H1 (cell line): ENCODE results near the gene CAPG. TPM values are rescaled to one million over a fixed set of nuclear protein-coding genes. Genes with fewer than 3 reads are reported as not detected.

Experiments
- ASH2L ChIP-seq: fragments of 200-600, 300-600 bp; sonication (generic); IDR thresholded peaks from one replicate; pipeline ENCODE4 v1.7.1; 2017; ENCODE audit warnings: low read length
- BACH1 ChIP-seq: IDR thresholded peaks from 2 replicates; pipeline ENCODE4 v1.6.1; 2012; ENCODE audit warnings: low read length, improper control_type of control experiment
- BRCA1 ChIP-seq: IDR thresholded peaks from 2 replicates; pipeline ENCODE4 v1.6.1; 2012; ENCODE audit warnings: low read depth, low read length, improper control_type of control experiment
- CBX8 ChIP-seq: fragments of 300-800, 300-1000 bp; sonication (generic); IDR thresholded peaks from 2 replicates; pipeline ENCODE4 v1.7.1; 2016; ENCODE audit warnings: low read depth, low read length, borderline replicate concordance
- CEBPB ChIP-seq: IDR thresholded peaks from 2 replicates; pipeline ENCODE4 v1.6.1; 2012; ENCODE audit warnings: low read depth, low read length
- CHD2 ChIP-seq: IDR thresholded peaks from 2 replicates; pipeline ENCODE4 v1.6.1; 2012; ENCODE audit warnings: low read length, improper control_type of control experiment
- E2F6 ChIP-seq: IDR thresholded peaks from 2 replicates; pipeline ENCODE4 v1.6.1; 2012; ENCODE audit warnings: inconsistent platforms
- EGR1 ChIP-seq: IDR thresholded peaks from 2 replicates; pipeline ENCODE4 v1.6.1; 2011; ENCODE audit warnings: low read depth, low read length, borderline replicate concordance
- FOSL1 ChIP-seq: IDR thresholded peaks from 2 replicates; pipeline ENCODE4 v1.6.1; 2011; ENCODE audit warnings: mild to moderate bottlenecking, low read depth, low read length, moderate library complexity; ENCODE audit not compliant: insufficient read depth
- GABPA ChIP-seq: IDR thresholded peaks from 2 replicates; pipeline ENCODE4 v1.6.1; 2011; ENCODE audit warnings: mild to moderate bottlenecking, low read length, moderate library complexity, borderline replicate concordance; ENCODE audit not compliant: insufficient read depth
- GTF2F1 ChIP-seq: IDR thresholded peaks from 2 replicates; pipeline ENCODE4 v1.6.1; 2012; ENCODE audit warnings: low read depth, low read length, improper control_type of control experiment, borderline replicate concordance
- HDAC2 ChIP-seq, 2 experiments: fragments of 300-600 bp in 1 of 2; sonication (generic) in 1 of 2; IDR thresholded peaks; 2 replicates each; pipeline ENCODE4 v1.6.1; 2011 to 2012; ENCODE audit warnings: low read depth in 2 of 2, low read length in 2 of 2, mild to moderate bottlenecking in 2 of 2, moderate library complexity in 2 of 2, borderline replicate concordance in 1 of 2, inconsistent platforms in 1 of 2
- JUND ChIP-seq: IDR thresholded peaks from 2 replicates; pipeline ENCODE4 v1.6.1; 2011; ENCODE audit warnings: mild to moderate bottlenecking, improper control_type of control experiment, low read length
- KDM1A ChIP-seq: fragments of 200-600, 300-600 bp; sonication (generic); IDR thresholded peaks from 2 replicates; pipeline ENCODE4 v1.7.1; 2016; ENCODE audit warnings: mild to moderate bottlenecking, low read length, borderline replicate concordance
- KDM4A ChIP-seq: IDR thresholded peaks from one replicate; pipeline ENCODE4 v1.7.1; 2012; ENCODE audit warnings: low read depth, mild to moderate bottlenecking, moderate library complexity, low read length, inconsistent platforms; ENCODE audit not compliant: severe bottlenecking
- PHF8 ChIP-seq: fragments of 200-600 bp; sonication (generic); conservative IDR thresholded peaks from 2 replicates; pipeline ENCODE4 v1.7.1; 2012; ENCODE audit warnings: low read depth, mild to moderate bottlenecking, inconsistent platforms, low read length, moderate library complexity
- RNF2 ChIP-seq: fragments of 200-900, 300-1000 bp; sonication (generic); IDR thresholded peaks from 2 replicates; pipeline ENCODE4 v1.7.1; 2016; ENCODE audit warnings: borderline replicate concordance, low read depth, mild to moderate bottlenecking, antibody characterized with exemption, low read length; ENCODE audit not compliant: poor library complexity, severe bottlenecking; ENCODE audit errors: missing control alignments
- SUZ12 ChIP-seq: fragments of 200-600 bp; sonication (generic); IDR thresholded peaks from 2 replicates; pipeline ENCODE4 v1.6.1; 2012; ENCODE audit warnings: mild to moderate bottlenecking, inconsistent platforms, low read length, moderate library complexity, mixed read lengths
- TAF1 ChIP-seq: IDR thresholded peaks from 2 replicates; pipeline ENCODE4 v1.6.1; 2011; ENCODE audit warnings: mild to moderate bottlenecking, low read depth, low read length
- polyA plus RNA-seq, 7 experiments: library from polyadenylated mRNA; depleted of rRNA in 3 of 7; stranded (reverse) in 5 of 7; unstranded in 2 of 7; fragments of >200 nt in 5 of 7; fragments of 200-250 nt in 2 of 7; gene quantifications; 1 replicate in 5 of 7; 2 replicates in 1 of 7; 4 replicates in 1 of 7; pipeline versions ENCODE4 v1.2.1 to v1.2.3, GENCODE V29; 2011 to 2013; ENCODE audit warnings: missing spikeins in 2 of 7, mixed read lengths in 2 of 7
- total RNA-seq: library from RNA; stranded (reverse); fragmentation: NEBNext Ultra II Directional; extraction: Animal tissue kit (Norgen Biotek cat#: 25700); gene quantifications from 2 replicates; pipeline ENCODE4 v1.2.1, GENCODE V29; 2021
- TF ChIP-seq, protein P1 (sequence below), 3 experiments: IDR thresholded peaks; 1 replicate in 2 of 3; 2 replicates in 1 of 3; pipeline versions ENCODE4 v1.5.1 to v1.6.1; 2011; ENCODE audit warnings: low read length in 3 of 3, mild to moderate bottlenecking in 3 of 3, inconsistent platforms in 2 of 3, low read depth in 1 of 3, moderate library complexity in 1 of 3; ENCODE audit not compliant: insufficient read depth in 1 of 3; ENCODE audit errors: control extremely low read depth in 1 of 3

The CAPG gene
- total and polyA plus RNA-seq, 2 of the 8 experiments (the other 6 are each of a cell fraction or from before 2014, with no cell fraction given) = 80.5 to 89.0 TPM

GRCh38 chr2:85430752-85431569 is 20.8 kb upstream of the CAPG start (continued):
- TF ChIP-seq HDAC2 (IDR thresholded peaks at IDR 0.05; ENCODE audit: borderline replicate concordance in 1 of 2, low read depth in 2 of 2, low read length in 2 of 2) (no peak), TAF1 (peak; percentile 20; the same call in 1 of the 2 replicates), SUZ12 (no peak), KDM1A (no peak), E2F6 (no peak), CEBPB (no peak), ASH2L (peak; percentile 55), KDM4A (peak; percentile 71), GABPA (no peak), BRCA1 (no peak), CHD2 (no peak), CBX8 (no peak), PHF8 (no peak), EGR1 (peak; percentile 48; the same call in 1 of the 2 replicates), JUND (no peak), BACH1 (no peak), FOSL1 (no peak), GTF2F1 (no peak), RNF2 (no peak)
- TF ChIP-seq, protein P1, sequence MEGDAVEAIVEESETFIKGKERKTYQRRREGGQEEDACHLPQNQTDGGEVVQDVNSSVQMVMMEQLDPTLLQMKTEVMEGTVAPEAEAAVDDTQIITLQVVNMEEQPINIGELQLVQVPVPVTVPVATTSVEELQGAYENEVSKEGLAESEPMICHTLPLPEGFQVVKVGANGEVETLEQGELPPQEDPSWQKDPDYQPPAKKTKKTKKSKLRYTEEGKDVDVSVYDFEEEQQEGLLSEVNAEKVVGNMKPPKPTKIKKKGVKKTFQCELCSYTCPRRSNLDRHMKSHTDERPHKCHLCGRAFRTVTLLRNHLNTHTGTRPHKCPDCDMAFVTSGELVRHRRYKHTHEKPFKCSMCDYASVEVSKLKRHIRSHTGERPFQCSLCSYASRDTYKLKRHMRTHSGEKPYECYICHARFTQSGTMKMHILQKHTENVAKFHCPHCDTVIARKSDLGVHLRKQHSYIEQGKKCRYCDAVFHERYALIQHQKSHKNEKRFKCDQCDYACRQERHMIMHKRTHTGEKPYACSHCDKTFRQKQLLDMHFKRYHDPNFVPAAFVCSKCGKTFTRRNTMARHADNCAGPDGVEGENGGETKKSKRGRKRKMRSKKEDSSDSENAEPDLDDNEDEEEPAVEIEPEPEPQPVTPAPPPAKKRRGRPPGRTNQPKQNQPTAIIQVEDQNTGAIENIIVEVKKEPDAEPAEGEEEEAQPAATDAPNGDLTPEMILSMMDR (IDR thresholded peaks at IDR 0.05; ENCODE audit: control extremely low read depth in 1 of 3, insufficient read depth in 1 of 3, low read depth in 1 of 3, low read length in 3 of 3) = no peak
